22Rv1 (cell line): Measurements from ENCODE around the gene C4orf54.

ENCODE experiments used
- ZFX ChIP-seq: fragments of 450-650 bp; IDR thresholded peaks from 2 replicates; pipeline ENCODE4 v1.6.1; 2017; ENCODE audit warnings: antibody characterized with exemption, borderline replicate concordance
- TF ChIP-seq, protein P1 (sequence below): fragments of 450-650 bp; IDR thresholded peaks from 2 replicates; pipeline ENCODE4 v1.5.1; 2017; ENCODE audit warnings: mild to moderate bottlenecking

DNA sequence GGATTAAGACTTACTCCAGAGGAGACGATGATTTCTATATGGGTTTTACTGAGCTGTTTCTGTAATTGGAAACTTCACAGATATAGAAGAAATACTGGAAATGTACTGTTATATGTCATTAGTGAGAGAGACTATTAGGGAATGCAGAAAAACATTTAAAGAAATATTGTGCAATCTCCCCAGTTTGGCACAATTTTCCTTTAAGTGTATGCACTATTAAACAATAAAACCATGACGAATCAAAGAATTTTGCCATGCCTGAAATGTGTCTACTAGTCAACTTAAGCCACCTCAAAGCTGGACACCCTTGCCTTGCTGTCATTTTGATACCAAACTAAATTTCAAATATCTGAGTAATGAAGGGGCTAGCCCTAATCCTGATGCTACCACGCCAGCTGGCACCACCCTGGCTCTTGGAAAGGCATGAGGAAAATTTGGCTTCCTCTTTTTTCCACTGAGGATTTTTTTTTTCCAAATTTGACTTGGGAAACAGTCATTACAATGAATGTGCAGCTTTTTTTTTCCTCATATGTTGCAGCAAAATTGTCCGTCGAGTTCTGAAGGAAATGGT is 46.9 kb downstream of the C4orf54 start:
- TF ChIP-seq, protein P1, sequence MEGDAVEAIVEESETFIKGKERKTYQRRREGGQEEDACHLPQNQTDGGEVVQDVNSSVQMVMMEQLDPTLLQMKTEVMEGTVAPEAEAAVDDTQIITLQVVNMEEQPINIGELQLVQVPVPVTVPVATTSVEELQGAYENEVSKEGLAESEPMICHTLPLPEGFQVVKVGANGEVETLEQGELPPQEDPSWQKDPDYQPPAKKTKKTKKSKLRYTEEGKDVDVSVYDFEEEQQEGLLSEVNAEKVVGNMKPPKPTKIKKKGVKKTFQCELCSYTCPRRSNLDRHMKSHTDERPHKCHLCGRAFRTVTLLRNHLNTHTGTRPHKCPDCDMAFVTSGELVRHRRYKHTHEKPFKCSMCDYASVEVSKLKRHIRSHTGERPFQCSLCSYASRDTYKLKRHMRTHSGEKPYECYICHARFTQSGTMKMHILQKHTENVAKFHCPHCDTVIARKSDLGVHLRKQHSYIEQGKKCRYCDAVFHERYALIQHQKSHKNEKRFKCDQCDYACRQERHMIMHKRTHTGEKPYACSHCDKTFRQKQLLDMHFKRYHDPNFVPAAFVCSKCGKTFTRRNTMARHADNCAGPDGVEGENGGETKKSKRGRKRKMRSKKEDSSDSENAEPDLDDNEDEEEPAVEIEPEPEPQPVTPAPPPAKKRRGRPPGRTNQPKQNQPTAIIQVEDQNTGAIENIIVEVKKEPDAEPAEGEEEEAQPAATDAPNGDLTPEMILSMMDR = no peak
- TF ChIP-seq ZFX = no peak
